Neuronal stem cell (in vitro differentiated cells): Measurements from ENCODE around the gene SIDT2.
"Not testable (repeated sequence)": the region's sequence is repeated elsewhere in the genome, so short reads cannot be mapped to it uniquely, and the experiment has no call there.

Experiments used
- DNase-seq: peaks from one replicate; pipeline ENCODE4 v3.0.0-alpha.2; 2013; ENCODE audit warnings: low spot score
- H2AFZ ChIP-seq: one replicate; pipeline ENCODE4 v1.6.1; 2013; ENCODE audit warnings: mild to moderate bottlenecking, low read length, inconsistent platforms
- H2AK5ac ChIP-seq: 2 replicates; pipeline ENCODE4 v1.6.1; 2013; ENCODE audit warnings: low read depth, mild to moderate bottlenecking, inconsistent platforms, low read length, moderate library complexity, mixed read lengths
- H2BK120ac ChIP-seq: 2 replicates; pipeline ENCODE4 v1.6.1; 2013; ENCODE audit warnings: low read depth, mild to moderate bottlenecking, inconsistent platforms, low read length, moderate library complexity, mixed read lengths
- H2BK12ac ChIP-seq: one replicate; pipeline ENCODE4 v1.6.1; 2013; ENCODE audit warnings: low read length, inconsistent platforms
- H2BK15ac ChIP-seq: 2 replicates; pipeline ENCODE4 v1.6.1; 2013; ENCODE audit warnings: mild to moderate bottlenecking, low read length, inconsistent platforms, mixed read lengths
- H2BK5ac ChIP-seq: one replicate; pipeline ENCODE4 v1.6.1; 2013; ENCODE audit warnings: inconsistent platforms, mild to moderate bottlenecking, low read length, moderate library complexity
- H3K14ac ChIP-seq: one replicate; pipeline ENCODE4 v1.6.1; 2013; ENCODE audit warnings: low read length, inconsistent platforms
- H3K18ac ChIP-seq: 2 replicates; pipeline ENCODE4 v1.6.1; 2013; ENCODE audit warnings: low read length, inconsistent platforms
- H3K23ac ChIP-seq: 2 replicates; pipeline ENCODE4 v1.6.1; 2013; ENCODE audit warnings: low read depth, mild to moderate bottlenecking, mixed read lengths, low read length, inconsistent platforms; ENCODE audit not compliant: poor library complexity
- H3K27ac ChIP-seq: replicated peaks from 3 replicates; pipeline ENCODE4 v1.5.1; 2013; ENCODE audit warnings: low read length, inconsistent platforms
- H3K27me3 ChIP-seq, 3 experiments: 2 replicates each; pipeline ENCODE4 v1.6.1; 2013; ENCODE audit warnings: low read length in 3 of 3, mild to moderate bottlenecking in 2 of 3, inconsistent platforms in 1 of 3, low read depth in 1 of 3, mixed read lengths in 1 of 3, moderate library complexity in 1 of 3; ENCODE audit not compliant: control insufficient read depth in 3 of 3, insufficient read depth in 3 of 3
- H3K36me3 ChIP-seq, 2 donors: replicated peaks in 1 of 2; 2 replicates each; pipeline ENCODE4 v1.6.1; 2013; ENCODE audit warnings: low read length in 2 of 2; ENCODE audit not compliant: control insufficient read depth in 2 of 2, insufficient read depth in 2 of 2
- H3K4ac ChIP-seq: 2 replicates; pipeline ENCODE4 v1.6.1; 2013; ENCODE audit warnings: inconsistent platforms, mild to moderate bottlenecking, low read length, moderate library complexity
- H3K4me1 ChIP-seq, 2 donors: 1 replicate in 1 of 2; 2 replicates in 1 of 2; pipeline ENCODE4 v1.6.1; 2013; ENCODE audit warnings: low read length in 2 of 2, low read depth in 1 of 2; ENCODE audit not compliant: control insufficient read depth in 2 of 2, insufficient read depth in 1 of 2
- H3K4me2 ChIP-seq: one replicate; pipeline ENCODE4 v1.6.1; 2013; ENCODE audit warnings: mild to moderate bottlenecking, low read length, inconsistent platforms; ENCODE audit not compliant: insufficient read depth, poor library complexity, severe bottlenecking
- H3K4me3 ChIP-seq, 2 donors: 2 replicates each; pipeline ENCODE4 v1.5.1; 2013; ENCODE audit warnings: low read length in 2 of 2, mild to moderate bottlenecking in 2 of 2, inconsistent platforms in 1 of 2, moderate library complexity in 1 of 2
- H3K79me1 ChIP-seq: one replicate; pipeline ENCODE4 v1.6.1; 2013; ENCODE audit warnings: low read depth, mild to moderate bottlenecking, inconsistent platforms, low read length, moderate library complexity
- H3K9ac ChIP-seq: one replicate; pipeline ENCODE4 v1.6.1; 2013; ENCODE audit warnings: mild to moderate bottlenecking, low read depth, low read length, inconsistent platforms; ENCODE audit not compliant: poor library complexity
- H3K9me3 ChIP-seq, 2 donors: replicated peaks in 1 of 2; 2 replicates each; pipeline versions ENCODE3 to v1.6.1; 2013; ENCODE audit warnings: low read length in 2 of 2, mild to moderate bottlenecking in 2 of 2, inconsistent platforms in 1 of 2, low read depth in 1 of 2, mixed read lengths in 1 of 2, moderate library complexity in 1 of 2; ENCODE audit not compliant: control insufficient read depth in 2 of 2, insufficient read depth in 1 of 2
- H4K8ac ChIP-seq: one replicate; pipeline ENCODE4 v1.6.1; 2013; ENCODE audit warnings: low read depth, mild to moderate bottlenecking, inconsistent platforms, low read length, moderate library complexity
- H4K91ac ChIP-seq: one replicate; pipeline ENCODE4 v1.6.1; 2013; ENCODE audit warnings: low read length, low read depth, mild to moderate bottlenecking, inconsistent platforms; ENCODE audit not compliant: poor library complexity
- WGBS, 2 donors: extraction: QIAGEN DNeasy Blood & Tissue Kit; methylation state at CpG; one replicate each; pipeline ENCODE4 v1.1.7; 2013; ENCODE audit warnings: missing lambda C conversion rate in 2 of 2, mixed read lengths in 1 of 2; ENCODE audit not compliant: insufficient read length in 2 of 2, insufficient replicate concordance in 1 of 2; ENCODE audit errors: extremely low coverage in 2 of 2; 5-methylcytosine and 5-hydroxymethylcytosine counted together

The SIDT2 gene

DNA sequence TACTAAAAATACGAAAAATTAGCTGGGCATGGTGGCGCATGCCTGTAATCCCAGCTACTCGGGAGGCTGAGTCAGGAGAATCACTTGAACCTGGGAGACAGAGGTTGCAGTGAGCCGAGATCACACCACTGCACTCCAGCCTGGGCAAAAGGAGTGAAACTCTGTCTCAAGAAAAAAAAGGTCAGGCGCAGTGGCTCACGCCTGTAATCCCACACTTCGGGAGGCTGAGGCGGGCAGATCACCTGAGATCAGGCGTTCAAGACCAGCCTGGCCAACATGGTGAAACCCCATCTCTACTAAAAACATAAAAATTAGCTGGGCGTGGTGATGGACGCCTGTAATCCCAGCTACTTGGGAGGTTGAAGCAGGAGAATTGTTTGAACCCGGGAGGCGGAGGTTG lies 4.6 kb downstream of the SIDT2 start:
- H3K18ac ChIP-seq, H3K23ac ChIP-seq, H3K14ac ChIP-seq, H2AK5ac ChIP-seq, H2BK5ac ChIP-seq, DNase-seq, H3K9me3 ChIP-seq, H3K4ac ChIP-seq, H4K8ac ChIP-seq, H3K27ac ChIP-seq, H3K79me1 ChIP-seq, H2BK120ac ChIP-seq, H3K4me2 ChIP-seq, H2BK15ac ChIP-seq, H3K9ac ChIP-seq, H2BK12ac ChIP-seq, H4K91ac ChIP-seq, H3K4me3 ChIP-seq, H3K27me3 ChIP-seq, H2AFZ ChIP-seq: not testable (repeated sequence)
- WGBS, 2 donors, result no CpG with 5 or more reads among the region's 13 CpGs
- peaks cover 5 to 25% of the 10 kb centered on the region in 2 donors for H3K36me3 ChIP-seq
- H3K4me1 ChIP-seq, result peaks cover 10 to 15% of the 10 kb centered on the region in 2 donors

DNA sequence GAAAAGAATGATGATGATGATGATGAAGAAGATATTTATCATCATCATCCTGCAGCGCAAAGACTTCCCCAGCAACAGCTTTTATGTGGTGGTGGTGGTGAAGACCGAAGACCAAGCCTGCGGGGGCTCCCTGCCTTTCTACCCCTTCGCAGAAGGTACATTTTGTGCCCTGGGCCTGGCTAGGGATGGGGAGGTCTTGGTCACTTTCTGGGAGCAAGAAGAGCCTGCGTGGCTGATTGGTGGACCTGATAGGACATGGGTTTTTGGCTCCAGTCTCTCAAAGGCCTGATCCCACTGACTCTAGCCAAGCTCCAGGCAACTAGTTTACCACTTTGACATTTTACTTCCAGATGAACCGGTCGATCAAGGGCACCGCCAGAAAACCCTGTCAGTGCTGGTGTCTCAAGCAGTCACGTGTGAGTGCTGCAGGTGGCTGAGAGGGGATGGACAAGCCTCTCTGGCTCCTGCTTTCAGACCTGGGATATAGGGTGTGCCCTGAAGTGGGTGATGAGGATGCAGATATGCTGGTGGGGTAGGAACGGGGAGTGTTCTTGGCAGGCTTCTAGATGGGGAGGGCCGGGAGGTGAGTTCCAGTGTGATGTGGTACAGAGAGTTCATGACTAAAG lies 5.3 kb downstream of the SIDT2 start:
- H3K4me1 ChIP-seq, result peaks cover 9 to 15% of the 10 kb centered on the region in 2 donors
- no peak for DNase-seq
- H3K9ac ChIP-seq, result no peak overlapping the region
- H3K18ac ChIP-seq, result no peak overlapping the region
- no peak overlapping the region for H2BK5ac ChIP-seq
- H3K9me3 ChIP-seq, result peaks cover 0 to 2% of the 10 kb centered on the region in 2 donors
- H2BK120ac ChIP-seq, result no peak overlapping the region
- H4K91ac ChIP-seq, result no peak overlapping the region
- no peak overlapping the region for H3K4ac ChIP-seq
- H2BK12ac ChIP-seq, result no peak overlapping the region
- WGBS, 2 donors, result no CpG with 5 or more reads among the region's 11 CpGs
- H3K4me2 ChIP-seq, result no peak overlapping the region
- H4K8ac ChIP-seq, result no peak overlapping the region
- H3K79me1 ChIP-seq, result no peaks in the 10 kb centered on the region
- H2BK15ac ChIP-seq, result no peak overlapping the region
- H2AK5ac ChIP-seq, result no peak overlapping the region
- H3K27me3 ChIP-seq, result no peaks in the 10 kb centered on the region
- no peak overlapping the region for H3K4me3 ChIP-seq
- H3K27ac ChIP-seq, result no peak overlapping the region
- H3K23ac ChIP-seq, result no peak overlapping the region
- H3K36me3 ChIP-seq, result peaks cover 9 to 31% of the 10 kb centered on the region in 2 donors
- H2AFZ ChIP-seq, result no peak overlapping the region
- H3K14ac ChIP-seq, result no peak overlapping the region

- H3K14ac ChIP-seq, result no peak overlapping the region
- H2AFZ ChIP-seq, result no peak overlapping the region
- H2BK12ac ChIP-seq, result no peak overlapping the region
- no peak overlapping the region for H3K27ac ChIP-seq
- H3K27me3 ChIP-seq, result no peaks in the 10 kb centered on the region
- H3K18ac ChIP-seq, result no peak overlapping the region
- no peak overlapping the region for H3K4me2 ChIP-seq
- H2BK5ac ChIP-seq, result no peak overlapping the region
- H3K4me1 ChIP-seq, result peaks cover 0 to 5% of the 10 kb centered on the region in 2 donors
- peaks cover 0 to under 1% of the 10 kb centered on the region in 2 donors for H3K9me3 ChIP-seq
- H4K91ac ChIP-seq, result no peak overlapping the region
- no peak overlapping the region for H2BK15ac ChIP-seq
- H2BK120ac ChIP-seq, result no peak overlapping the region
- no peak overlapping the region for H3K4me3 ChIP-seq
- H3K23ac ChIP-seq, result no peak overlapping the region
- no peak overlapping the region for H3K9ac ChIP-seq
- no peak overlapping the region for H4K8ac ChIP-seq
- H3K79me1 ChIP-seq, result no peaks in the 10 kb centered on the region
- peaks cover 14 to 48% of the 10 kb centered on the region in 2 donors for H3K36me3 ChIP-seq
- H2AK5ac ChIP-seq, result no peak overlapping the region
- no peak for DNase-seq
- WGBS, 2 donors, result no CpG with 5 or more reads among the region's 5 CpGs
- H3K4ac ChIP-seq, result no peak overlapping the region
Measured at GRCh38 chr11:117185736-117186430, 7.3 kb downstream of the SIDT2 start.

GRCh38 chr11:117186431-117186761 lies 7.9 kb downstream of the SIDT2 start:
- Histone ChIP-seq H3K4me3 (no peak overlapping the region), H3K4ac (no peak overlapping the region)
- no CpG with 5 or more reads among the region's 4 CpGs for WGBS, 2 donors

More at GRCh38 chr11:117186431-117186761, 7.9 kb downstream of the SIDT2 start:
- Histone ChIP-seq H3K14ac (no peak overlapping the region), H3K4me1 (peaks cover 0 to 2% of the 10 kb centered on the region in 2 donors), H4K91ac (no peak overlapping the region), H3K23ac (no peak overlapping the region), H2BK12ac (no peak overlapping the region), H3K18ac (no peak overlapping the region), H4K8ac (no peak overlapping the region), H3K9ac (peak overlapping the region; percentile 18), H3K9me3 (no peaks in the 10 kb centered on the region), H3K79me1 (no peaks in the 10 kb centered on the region), H2AFZ (no peak overlapping the region), H2BK120ac (no peak overlapping the region), H2BK5ac (no peak overlapping the region), H2AK5ac (no peak overlapping the region), H3K27me3 (no peaks in the 10 kb centered on the region), H3K36me3 (peaks cover 14 to 48% of the 10 kb centered on the region in 2 donors), H3K27ac (no peak overlapping the region), H2BK15ac (no peak overlapping the region), H3K4me2 (no peak overlapping the region)
- DNase-seq, result no peak
